GM12865 (cell line): ENCODE data around the gene GOLGA6D.
"Not testable (repeated sequence)": the region's sequence is repeated elsewhere in the genome, so short reads cannot be mapped to it uniquely, and the experiment has no call there.

Source experiments
- DNase-seq: peaks from one replicate; pipeline ENCODE4 v3.0.0; 2010; ENCODE audit warnings: low read depth
- H3K4me3 ChIP-seq: 2 replicates; pipeline ENCODE4 v1.5.1; 2011; ENCODE audit warnings: mild to moderate bottlenecking, low read depth, low read length, control low read depth
- CTCF ChIP-seq: IDR thresholded peaks from 2 replicates; pipeline ENCODE4 v1.5.1; 2011; ENCODE audit warnings: low read length, control low read depth, low read depth, inconsistent platforms; ENCODE audit not compliant: insufficient read depth; ENCODE audit errors: missing control alignments

The GOLGA6D gene

GRCh38 chr15:75339531-75340240 lies 57.1 kb downstream of the GOLGA6D start:
- no peak for DNase-seq
- TF ChIP-seq CTCF = no peak
- no peak overlapping the region for H3K4me3 ChIP-seq

GRCh38 chr15:75342221-75342620 lies 59.6 kb downstream of the GOLGA6D start:
- TF ChIP-seq CTCF = no peak
- no peak overlapping the region for H3K4me3 ChIP-seq
- no peak for DNase-seq

- H3K4me3 ChIP-seq, DNase-seq: not testable (repeated sequence)
Measured at GRCh38 chr15:75343953-75344352, 61.3 kb downstream of the GOLGA6D start.
